Lung microvascular endothelial cell (primary cell): ENCODE data around the gene RAP1A. TPM values are rescaled to one million over a fixed set of nuclear protein-coding genes. Genes with fewer than 3 reads are reported as not detected.

Source experiments
- DNase-seq, 2 donors: peaks; one replicate each; pipeline versions ENCODE4 v3.0.0 to v3.0.0-alpha.2; 2010; ENCODE audit warnings: low read depth in 2 of 2
- total RNA-seq: library from RNA; depleted of rRNA; stranded (reverse); fragments of >200 nt; gene quantifications from 2 replicates; pipeline ENCODE4 v1.2.1, GENCODE V29; 2014

RAP1A gene
- total RNA-seq, result 9.6 and 13.5 TPM in 2 replicates

GRCh38 chr1:111619635-111620440 lies at the start of gene RAP1A:
TSS of gene RAP1A (plus strand) at chr1:111619789. CDS start at chr1:111691361, 71,572 bp downstream.
- peak; percentile 94 to 95 for DNase-seq

GRCh38 chr1:111569913-111570312 lies 49.7 kb upstream of the RAP1A start:
- no peak for DNase-seq

GRCh38 chr1:111570781-111571181 lies 48.8 kb upstream of the RAP1A start:
- peak; percentile 7 to 45 for DNase-seq

GRCh38 chr1:111571239-111571638 lies 48.4 kb upstream of the RAP1A start:
- no peak for DNase-seq

- DNase-seq, result peak in 1 of 2 donors; percentile 7
Measured at GRCh38 chr1:111571987-111572386, 47.6 kb upstream of the RAP1A start.

- no peak for DNase-seq
Measured at GRCh38 chr1:111576547-111576946, 43.0 kb upstream of the RAP1A start.

- DNase-seq, result no peak
Measured at GRCh38 chr1:111577814-111578213, 41.8 kb upstream of the RAP1A start.

- no peak for DNase-seq
Measured at GRCh38 chr1:111581166-111581565, 38.4 kb upstream of the RAP1A start.

GRCh38 chr1:111582016-111582415 lies 37.6 kb upstream of the RAP1A start:
- no peak for DNase-seq

GRCh38 chr1:111582644-111583618 lies 36.7 kb upstream of the RAP1A start:
- peak in 1 of 2 donors; percentile 91 for DNase-seq

- no peak for DNase-seq
Measured at GRCh38 chr1:111585447-111586086, 34.0 kb upstream of the RAP1A start.

GRCh38 chr1:111586112-111586511 lies 33.5 kb upstream of the RAP1A start:
- no peak for DNase-seq

GRCh38 chr1:111587509-111588174 lies 31.9 kb upstream of the RAP1A start:
- DNase-seq, result peak in 1 of 2 donors; percentile 3

- DNase-seq, result no peak
Measured at GRCh38 chr1:111591937-111592336, 27.7 kb upstream of the RAP1A start.

GRCh38 chr1:111592389-111593361 lies 26.9 kb upstream of the RAP1A start:
- peak; percentile 64 to 94 for DNase-seq

- DNase-seq, result peak in 1 of 2 donors; percentile 1
Measured at GRCh38 chr1:111593403-111594305, 25.9 kb upstream of the RAP1A start.

- no peak for DNase-seq
Measured at GRCh38 chr1:111594306-111594693, 25.3 kb upstream of the RAP1A start.

- DNase-seq, result no peak
Measured at GRCh38 chr1:111595807-111596206, 23.8 kb upstream of the RAP1A start.

- DNase-seq, result no peak
Measured at GRCh38 chr1:111596499-111596898, 23.1 kb upstream of the RAP1A start.
